BLaER1 (cell line): Measurements from ENCODE around the gene TSPAN19.

ENCODE experiments used
- H3K27ac ChIP-seq: shearing (Covaris generic); formaldehyde crosslinking; 2 replicates; pipeline ENCODE4 v1.8.1; 2022
- H3K27me3 ChIP-seq: shearing (Covaris generic); formaldehyde crosslinking; 2 replicates; pipeline ENCODE4 v1.8.1; 2022
- H3K36me3 ChIP-seq: shearing (Covaris generic); formaldehyde crosslinking; 2 replicates; pipeline ENCODE4 v1.8.1; 2022
- H3K4me1 ChIP-seq: shearing (Covaris generic); formaldehyde crosslinking; 2 replicates; pipeline ENCODE4 v1.8.1; 2022
- H3K4me2 ChIP-seq: shearing (Covaris generic); formaldehyde crosslinking; 2 replicates; pipeline ENCODE4 v1.8.1; 2022
- H3K4me3 ChIP-seq: shearing (Covaris generic); formaldehyde crosslinking; 2 replicates; pipeline ENCODE4 v1.8.1; 2022
- H3K9ac ChIP-seq: shearing (Covaris generic); formaldehyde crosslinking; 2 replicates; pipeline ENCODE4 v1.8.1; 2022
- H3K9me3 ChIP-seq: shearing (Covaris generic); formaldehyde crosslinking; 2 replicates; pipeline ENCODE4 v1.8.1; 2022
- H4K20me1 ChIP-seq: shearing (Covaris generic); formaldehyde crosslinking; 2 replicates; pipeline ENCODE4 v1.8.1; 2022
- Cebpa-rat ChIP-seq: shearing (Covaris generic); IDR thresholded peaks from 2 replicates; pipeline ENCODE4 v1.8.1; 2022

The TSPAN19 gene

DNA sequence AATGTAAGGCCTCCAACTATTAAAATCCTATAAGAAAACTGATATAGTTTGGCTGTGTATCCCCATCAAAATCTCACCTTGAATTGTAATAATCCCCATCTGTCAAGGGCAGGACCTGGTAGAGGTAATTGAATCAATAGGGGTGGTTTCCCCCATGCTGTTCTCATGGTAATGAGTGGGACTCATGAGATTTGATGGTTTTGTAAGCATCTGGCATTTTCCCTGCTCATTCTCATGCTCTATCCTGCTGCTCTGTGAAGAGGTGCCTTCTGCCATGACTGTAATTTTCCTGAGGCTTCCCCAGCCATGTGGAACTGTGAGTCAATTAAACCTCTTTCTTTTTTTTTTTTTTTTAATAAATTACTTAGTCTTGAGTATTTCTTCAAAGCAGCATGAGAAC, 31.9 kb downstream of the TSPAN19 start:
- Histone ChIP-seq H3K27me3 (no peaks in the 10 kb centered on the region), H3K4me1 (no peaks in the 10 kb centered on the region), H3K9ac (no peak overlapping the region), H4K20me1 (no peaks in the 10 kb centered on the region), H3K9me3 (no peaks in the 10 kb centered on the region), H3K27ac (no peak overlapping the region), H3K4me2 (no peak overlapping the region), H3K36me3 (no peaks in the 10 kb centered on the region), H3K4me3 (no peak overlapping the region)
- TF ChIP-seq Cebpa-rat: no peak

DNA sequence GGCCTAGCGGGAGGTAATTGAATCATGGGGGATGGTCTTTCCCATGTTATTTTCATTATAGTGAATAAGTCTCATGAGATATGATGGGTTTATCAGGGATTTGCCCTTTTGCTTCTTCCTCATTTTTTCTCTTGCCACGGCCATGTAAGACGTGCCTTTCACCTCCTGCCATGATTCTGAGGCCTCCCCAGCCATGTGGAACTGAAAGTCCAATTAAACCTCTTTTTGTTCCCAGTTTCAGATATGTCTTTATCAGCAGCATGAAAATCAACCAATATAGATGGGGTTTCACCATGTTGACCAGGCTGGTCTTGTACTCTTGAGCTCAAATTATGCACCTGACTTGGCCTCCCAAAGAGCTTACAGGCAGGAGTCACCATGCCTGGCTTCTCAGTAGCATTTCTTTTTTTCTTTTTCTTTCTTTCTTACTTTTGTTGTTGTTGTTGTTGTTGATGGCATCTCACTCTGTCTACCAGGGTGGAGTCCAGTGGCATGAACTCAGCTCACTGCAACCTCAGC, 33.2 kb downstream of the TSPAN19 start:
- H3K4me2 ChIP-seq: no peak overlapping the region
- no peaks in the 10 kb centered on the region for H3K9me3 ChIP-seq
- H3K27me3 ChIP-seq: no peaks in the 10 kb centered on the region
- H3K9ac ChIP-seq: no peak overlapping the region
- H3K27ac ChIP-seq: no peak overlapping the region
- H3K36me3 ChIP-seq: no peaks in the 10 kb centered on the region
- no peak overlapping the region for H3K4me3 ChIP-seq
- H4K20me1 ChIP-seq: no peaks in the 10 kb centered on the region
- TF ChIP-seq Cebpa-rat: no peak
- H3K4me1 ChIP-seq: no peaks in the 10 kb centered on the region

- H3K4me3 ChIP-seq: no peak overlapping the region
- no peaks in the 10 kb centered on the region for H3K4me1 ChIP-seq
- no peak overlapping the region for H3K27ac ChIP-seq
- no peaks in the 10 kb centered on the region for H4K20me1 ChIP-seq
- no peak overlapping the region for H3K9ac ChIP-seq
- no peaks in the 10 kb centered on the region for H3K36me3 ChIP-seq
- no peak for TF ChIP-seq Cebpa-rat
- no peaks in the 10 kb centered on the region for H3K9me3 ChIP-seq
- no peaks in the 10 kb centered on the region for H3K27me3 ChIP-seq
- no peak overlapping the region for H3K4me2 ChIP-seq
These were observed 35.3 kb downstream of the TSPAN19 start for GRCh38 chr12:85000729-85001128.

GRCh38 chr12:84998341-84998740, 37.7 kb downstream of the TSPAN19 start:
- Histone ChIP-seq H3K27ac (no peak overlapping the region), H3K4me2 (no peak overlapping the region), H3K4me1 (peaks cover 11% of the 10 kb centered on the region), H4K20me1 (no peaks in the 10 kb centered on the region), H3K4me3 (no peak overlapping the region), H3K36me3 (no peaks in the 10 kb centered on the region), H3K27me3 (no peaks in the 10 kb centered on the region), H3K9ac (no peak overlapping the region), H3K9me3 (no peaks in the 10 kb centered on the region)
- no peak for TF ChIP-seq Cebpa-rat

GRCh38 chr12:84996759-84997158, 39.3 kb downstream of the TSPAN19 start:
- H3K9me3 ChIP-seq: no peaks in the 10 kb centered on the region
- no peak for TF ChIP-seq Cebpa-rat
- H3K36me3 ChIP-seq: no peaks in the 10 kb centered on the region
- H3K4me2 ChIP-seq: no peak overlapping the region
- H3K27ac ChIP-seq: no peak overlapping the region
- no peak overlapping the region for H3K9ac ChIP-seq
- H3K4me3 ChIP-seq: no peak overlapping the region
- peaks cover 11% of the 10 kb centered on the region for H3K4me1 ChIP-seq
- H3K27me3 ChIP-seq: no peaks in the 10 kb centered on the region
- no peaks in the 10 kb centered on the region for H4K20me1 ChIP-seq

- Histone ChIP-seq H3K36me3 (no peaks in the 10 kb centered on the region), H3K9ac (no peak overlapping the region), H3K9me3 (no peaks in the 10 kb centered on the region), H3K27ac (no peak overlapping the region), H4K20me1 (no peaks in the 10 kb centered on the region), H3K4me3 (no peak overlapping the region), H3K4me2 (no peak overlapping the region), H3K4me1 (peaks cover 11% of the 10 kb centered on the region), H3K27me3 (no peaks in the 10 kb centered on the region)
- no peak for TF ChIP-seq Cebpa-rat
These were observed 40.4 kb downstream of the TSPAN19 start for GRCh38 chr12:84995641-84996040.

GRCh38 chr12:84994426-84994825, 41.7 kb downstream of the TSPAN19 start:
- Histone ChIP-seq H3K36me3 (no peaks in the 10 kb centered on the region), H3K27ac (no peak overlapping the region), H3K9me3 (no peaks in the 10 kb centered on the region), H3K4me3 (no peak overlapping the region), H3K4me2 (no peak overlapping the region), H4K20me1 (no peaks in the 10 kb centered on the region), H3K27me3 (no peaks in the 10 kb centered on the region), H3K4me1 (peaks cover 11% of the 10 kb centered on the region), H3K9ac (no peak overlapping the region)
- TF ChIP-seq Cebpa-rat: no peak

DNA sequence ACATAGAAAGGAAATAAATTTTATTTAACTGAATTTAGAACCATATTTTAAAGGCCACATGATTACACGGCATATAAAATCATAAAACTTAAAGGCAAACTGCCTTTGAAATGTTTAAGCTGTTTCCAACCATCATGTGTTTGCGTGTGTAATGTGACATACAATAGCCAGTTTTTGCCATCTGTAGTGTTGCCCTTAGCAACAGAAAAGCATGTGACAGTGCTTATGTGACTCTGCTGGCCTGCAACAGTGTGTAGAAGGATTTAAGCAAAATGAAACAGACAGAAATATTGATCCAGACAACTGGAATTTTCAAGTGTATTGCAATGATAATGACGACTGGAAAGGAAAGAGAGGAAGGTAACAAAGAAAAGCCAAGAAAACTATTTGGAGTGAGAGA, 49.5 kb downstream of the TSPAN19 start:
- Histone ChIP-seq H4K20me1 (no peaks in the 10 kb centered on the region), H3K4me3 (no peak overlapping the region), H3K9me3 (no peaks in the 10 kb centered on the region), H3K27me3 (no peaks in the 10 kb centered on the region), H3K9ac (no peak overlapping the region), H3K4me2 (no peak overlapping the region), H3K27ac (no peak overlapping the region), H3K4me1 (no peaks in the 10 kb centered on the region), H3K36me3 (no peaks in the 10 kb centered on the region)
- TF ChIP-seq Cebpa-rat: no peak

DNA sequence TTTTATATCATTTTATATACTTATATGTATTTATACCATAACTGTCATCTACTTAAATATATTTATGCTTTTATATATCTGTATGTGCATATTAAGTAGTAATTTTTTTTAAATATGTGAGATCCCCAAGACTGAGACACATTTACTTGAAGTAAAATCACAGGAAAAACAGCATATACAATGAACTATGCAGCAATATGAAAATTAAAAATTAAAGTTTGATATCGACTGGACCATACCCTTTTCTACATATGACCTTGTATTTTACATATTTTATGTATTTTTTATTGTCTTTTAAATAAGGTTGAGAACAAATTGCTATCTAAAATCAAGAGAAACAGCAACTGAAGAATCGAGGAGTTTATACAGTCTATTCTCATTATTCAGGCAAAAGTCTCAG, 50.0 kb downstream of the TSPAN19 start:
- no peak for TF ChIP-seq Cebpa-rat
- Histone ChIP-seq H3K4me1 (no peaks in the 10 kb centered on the region), H3K9ac (no peak overlapping the region), H4K20me1 (no peaks in the 10 kb centered on the region), H3K9me3 (no peaks in the 10 kb centered on the region), H3K27ac (no peak overlapping the region), H3K4me3 (no peak overlapping the region), H3K36me3 (no peaks in the 10 kb centered on the region), H3K4me2 (no peak overlapping the region), H3K27me3 (no peaks in the 10 kb centered on the region)

GRCh38 chr12:84983289-84983688, 52.8 kb downstream of the TSPAN19 start:
- no peaks in the 10 kb centered on the region for H3K27me3 ChIP-seq
- no peak overlapping the region for H3K9ac ChIP-seq
- H4K20me1 ChIP-seq: no peaks in the 10 kb centered on the region
- no peak for TF ChIP-seq Cebpa-rat
- no peaks in the 10 kb centered on the region for H3K36me3 ChIP-seq
- no peak overlapping the region for H3K4me3 ChIP-seq
- no peak overlapping the region for H3K4me2 ChIP-seq
- H3K9me3 ChIP-seq: no peaks in the 10 kb centered on the region
- no peaks in the 10 kb centered on the region for H3K4me1 ChIP-seq
- no peak overlapping the region for H3K27ac ChIP-seq

DNA sequence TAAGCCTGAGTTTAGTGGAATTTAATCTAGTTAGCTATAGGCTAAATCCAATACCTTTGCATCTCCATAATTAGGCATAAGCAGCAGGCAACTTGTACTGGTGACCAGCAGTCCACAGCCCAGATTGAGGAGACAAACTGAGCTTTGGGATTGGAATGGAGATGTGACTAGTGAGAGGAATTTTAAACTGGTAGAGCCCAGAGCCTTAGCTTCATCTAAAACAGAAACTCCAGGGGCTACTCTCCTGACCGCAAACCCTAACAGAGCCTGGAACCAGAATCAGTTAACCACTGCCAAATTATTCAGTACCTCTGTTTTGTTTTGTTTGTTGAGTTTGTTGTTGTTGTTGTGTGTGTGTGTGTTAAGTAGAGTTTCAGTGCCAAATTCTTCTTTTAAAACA, 53.2 kb downstream of the TSPAN19 start:
- Histone ChIP-seq H4K20me1 (no peaks in the 10 kb centered on the region), H3K4me1 (no peaks in the 10 kb centered on the region), H3K4me3 (no peak overlapping the region), H3K27ac (no peak overlapping the region), H3K27me3 (no peaks in the 10 kb centered on the region), H3K9ac (no peak overlapping the region), H3K9me3 (no peaks in the 10 kb centered on the region), H3K4me2 (no peak overlapping the region), H3K36me3 (no peaks in the 10 kb centered on the region)
- no peak for TF ChIP-seq Cebpa-rat
